T-helper 1 cell treated with Interleukin-12 subunit alpha and Interleukin-12 subunit beta and Interleukin-4 antibody, amounts not matched to agents 30 ng/mL and 1 ng/mL, for 36 hours (primary cell): ENCODE data around the gene IGFBP6. TPM values are rescaled to one million over a fixed set of nuclear protein-coding genes. Genes with fewer than 3 reads are reported as not detected.
"Not testable (repeated sequence)": the region's sequence is repeated elsewhere in the genome, so short reads cannot be mapped to it uniquely, and the experiment has no call there.

Experiments used
- intact Hi-C: fragments of 100-400 bp; cut with micrococcal nuclease; formaldehyde crosslinking; loops from one replicate; pipeline ENCODE4 v1.15.1; 2024
- total RNA-seq: library from RNA; stranded (reverse); gene quantifications from 2 replicates; pipeline ENCODE4 v1.2.3, GENCODE V29; 2022

The IGFBP6 gene
- total RNA-seq, 1 donor from 2014 or later = not detected

GRCh38 chr12:53094796-53095595 is 2.5 kb upstream of the IGFBP6 start:
- intact Hi-C loops = loop anchor here (5.0 kb wide), 1 partner anchor 208 kb away; no protein-coding TSS in a partner anchor

- intact Hi-C loops = loop anchor here (5.0 kb wide), 1 partner anchor 208 kb away; no protein-coding TSS in a partner anchor
Measured at GRCh38 chr12:53095596-53095895, 1.9 kb upstream of the IGFBP6 start.

DNA sequence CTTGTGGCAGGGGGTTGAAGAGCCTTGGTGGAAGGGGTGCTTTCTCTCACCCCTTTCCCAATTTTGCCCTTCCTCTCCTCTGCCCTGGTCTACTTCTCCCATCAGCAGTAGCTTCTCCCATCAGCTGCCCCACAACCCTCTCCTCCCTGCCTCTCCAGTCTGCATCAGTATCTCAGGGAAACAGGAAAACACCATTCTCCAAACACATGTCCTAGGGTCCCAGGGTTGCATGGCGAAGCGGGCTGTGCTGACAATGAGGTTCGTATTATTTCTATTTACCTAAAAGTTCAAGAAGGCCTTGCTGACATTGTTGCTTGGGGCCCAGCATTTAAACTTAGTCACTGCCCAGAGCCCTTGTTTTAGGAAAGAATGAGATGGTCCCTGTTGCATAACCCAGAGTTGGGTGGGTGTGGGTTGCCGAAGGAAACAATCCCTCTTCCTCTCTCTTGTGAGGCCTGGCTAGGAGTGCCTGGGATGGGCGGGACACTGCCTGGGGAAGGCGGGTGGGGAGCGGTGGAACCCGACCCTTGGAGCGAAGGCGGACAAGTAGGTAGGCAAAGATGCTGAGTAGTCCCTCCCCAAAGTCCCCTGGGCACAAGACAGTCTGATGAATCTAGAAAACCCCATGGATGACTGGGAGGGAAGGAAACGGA is 1.3 kb upstream of the IGFBP6 start:
- intact Hi-C loops = loop anchor here (5.0 kb wide), 1 partner anchor 209 kb away; no protein-coding TSS in a partner anchor

- intact Hi-C loops = loop anchor here (5.0 kb wide), 1 partner anchor 209 kb away; no protein-coding TSS in a partner anchor
Measured at GRCh38 chr12:53096759-53097158, 708 bp upstream of the IGFBP6 start.

DNA sequence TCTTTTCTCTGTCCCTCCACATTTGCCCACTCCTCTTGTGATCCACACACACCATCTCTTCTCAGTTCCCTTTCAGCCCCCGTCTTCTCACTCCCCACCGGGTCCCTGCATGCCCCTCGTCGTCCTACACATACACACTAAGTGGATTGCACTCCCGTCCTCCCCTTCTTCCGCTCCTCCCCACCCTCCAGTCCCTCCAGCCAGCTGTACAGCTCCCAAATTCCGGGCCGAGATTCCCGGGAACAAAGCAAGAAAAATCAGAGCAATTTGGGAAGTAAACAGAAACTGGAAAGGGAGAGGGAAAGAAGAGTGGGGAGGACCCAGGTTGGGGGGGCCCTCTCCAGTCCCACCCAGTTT is 282 bp upstream of the IGFBP6 start:
- intact Hi-C loops = loop anchor here (5.0 kb wide), 1 partner anchor 210 kb away; no protein-coding TSS in a partner anchor

DNA sequence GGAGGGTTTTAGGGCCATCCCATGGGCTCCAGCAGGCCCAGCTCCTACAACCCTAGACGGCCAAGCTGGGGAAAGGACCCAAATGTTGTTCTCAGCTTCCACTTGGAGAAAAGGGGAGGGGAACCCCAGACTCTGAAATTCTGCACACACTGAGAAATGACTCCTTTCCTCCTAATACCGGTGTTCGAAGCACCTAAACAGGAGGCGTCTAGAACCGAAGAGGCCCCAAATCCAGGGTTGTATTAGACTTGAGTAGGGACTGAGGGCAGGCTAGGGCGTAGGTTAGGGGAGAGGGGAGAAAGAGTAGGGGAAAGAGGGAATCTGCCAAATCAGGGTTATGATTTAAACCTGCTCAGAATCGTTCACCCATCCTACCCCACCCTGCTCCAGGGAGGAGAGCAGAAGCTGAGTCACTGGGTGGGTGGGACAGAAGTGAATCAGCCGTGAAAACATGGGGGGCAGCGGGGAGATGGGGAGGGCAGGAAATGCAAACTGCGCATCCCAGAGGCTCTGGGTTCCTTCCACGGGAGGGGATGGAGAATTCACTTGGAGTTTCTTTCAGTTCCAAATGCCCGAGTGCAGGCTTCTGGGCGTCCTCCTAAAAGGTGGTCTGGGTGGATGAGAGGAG is 1.0 kb downstream of the IGFBP6 start:
- intact Hi-C loops = loop anchor here (5.0 kb wide), 1 partner anchor 211 kb away; no protein-coding TSS in a partner anchor

DNA sequence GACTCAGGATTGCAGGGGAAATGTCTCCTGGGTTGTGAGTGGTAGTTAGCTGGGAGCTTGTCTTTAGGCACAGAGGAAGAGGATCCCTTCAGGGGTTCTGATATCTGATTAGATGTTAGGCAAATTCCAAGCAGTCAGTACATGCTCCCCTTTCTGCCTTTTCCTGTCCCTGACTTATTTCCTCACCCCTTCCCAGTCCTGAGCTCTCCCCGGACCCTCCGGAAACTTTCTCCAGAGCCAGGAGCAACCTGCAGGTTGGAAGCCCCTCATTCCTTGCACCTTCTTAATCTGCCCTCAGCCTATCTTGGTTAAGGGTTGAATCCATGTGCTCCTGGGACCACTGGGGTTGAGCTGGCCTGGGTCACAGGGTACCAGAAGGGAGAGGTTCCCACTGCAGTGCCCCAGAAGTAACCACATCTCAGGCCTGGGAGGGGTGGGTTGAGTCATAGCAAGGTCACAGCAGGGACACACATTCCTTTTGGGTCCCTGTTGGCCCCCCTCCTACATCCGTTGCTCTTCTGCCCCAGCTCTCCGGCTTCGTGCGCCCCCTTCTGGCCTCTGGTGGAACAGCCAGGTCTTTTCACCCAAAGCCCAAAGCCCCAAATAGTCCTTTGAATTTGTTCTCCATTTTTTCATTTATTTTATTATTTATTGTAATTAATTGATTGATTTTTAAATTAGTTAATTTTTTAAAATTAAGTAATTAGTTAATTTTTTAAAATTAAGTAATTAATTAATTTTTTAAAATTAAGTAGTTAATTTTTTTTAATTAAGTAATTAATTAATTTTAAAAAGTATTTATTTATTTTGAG is 1.8 kb downstream of the IGFBP6 start:
- intact Hi-C loops = loop anchor here (1.0 to 5.0 kb wide), 5 partner anchors 20 to 212 kb away; partner anchors contain the start of gene SPRYD3

DNA sequence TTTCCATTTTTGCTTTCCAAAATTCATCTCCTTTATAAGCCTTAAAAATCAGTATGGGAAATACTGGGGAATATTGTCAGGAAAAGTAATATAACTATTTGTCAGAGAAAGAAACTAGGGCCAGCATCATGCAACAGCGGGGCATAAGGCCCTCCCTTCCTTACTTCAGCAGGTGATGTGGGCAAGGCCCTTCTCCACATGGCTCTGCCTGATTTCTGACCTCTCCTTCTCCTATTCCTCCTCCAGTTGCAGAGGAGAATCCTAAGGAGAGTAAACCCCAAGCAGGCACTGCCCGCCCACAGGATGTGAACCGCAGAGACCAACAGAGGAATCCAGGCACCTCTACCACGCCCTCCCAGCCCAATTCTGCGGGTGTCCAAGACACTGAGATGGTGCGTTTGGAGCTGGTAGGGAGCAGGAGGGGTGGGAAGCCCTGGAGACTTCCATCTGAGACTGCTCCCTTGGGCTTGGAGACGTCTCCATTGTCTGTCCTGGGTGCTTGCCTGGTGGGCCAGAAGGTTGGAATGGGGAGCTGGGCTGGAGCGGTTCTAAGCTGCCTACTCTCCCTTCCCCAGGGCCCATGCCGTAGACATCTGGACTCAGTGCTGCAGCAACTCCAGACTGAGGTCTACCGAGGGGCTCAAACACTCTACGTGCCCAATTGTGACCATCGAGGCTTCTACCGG is 3.1 kb downstream of the IGFBP6 start:
- intact Hi-C loops = no loop called here

DNA sequence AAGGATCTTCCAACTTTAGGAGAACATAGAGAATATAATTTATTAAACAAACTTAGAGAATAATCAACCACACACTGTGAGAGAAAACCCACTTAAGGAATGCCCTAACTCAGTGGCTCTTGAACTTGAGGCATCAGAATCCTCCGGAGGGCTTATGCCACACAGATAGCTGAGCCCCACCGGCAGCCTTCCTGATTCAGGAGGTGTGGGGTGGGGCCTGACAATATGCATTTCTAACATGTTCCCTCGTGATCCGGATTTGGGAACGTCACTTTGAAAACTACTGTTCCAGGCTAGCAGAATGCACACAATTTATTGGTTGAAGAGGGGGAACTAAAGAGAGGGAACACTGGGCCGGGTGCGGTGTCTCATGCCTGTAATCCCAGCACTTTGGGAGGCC is 3.8 kb downstream of the IGFBP6 start:
- intact Hi-C loops = no loop called here

- intact Hi-C loops = no loop called here
Measured at GRCh38 chr12:53101931-53102781, 4.7 kb downstream of the IGFBP6 start.

DNA sequence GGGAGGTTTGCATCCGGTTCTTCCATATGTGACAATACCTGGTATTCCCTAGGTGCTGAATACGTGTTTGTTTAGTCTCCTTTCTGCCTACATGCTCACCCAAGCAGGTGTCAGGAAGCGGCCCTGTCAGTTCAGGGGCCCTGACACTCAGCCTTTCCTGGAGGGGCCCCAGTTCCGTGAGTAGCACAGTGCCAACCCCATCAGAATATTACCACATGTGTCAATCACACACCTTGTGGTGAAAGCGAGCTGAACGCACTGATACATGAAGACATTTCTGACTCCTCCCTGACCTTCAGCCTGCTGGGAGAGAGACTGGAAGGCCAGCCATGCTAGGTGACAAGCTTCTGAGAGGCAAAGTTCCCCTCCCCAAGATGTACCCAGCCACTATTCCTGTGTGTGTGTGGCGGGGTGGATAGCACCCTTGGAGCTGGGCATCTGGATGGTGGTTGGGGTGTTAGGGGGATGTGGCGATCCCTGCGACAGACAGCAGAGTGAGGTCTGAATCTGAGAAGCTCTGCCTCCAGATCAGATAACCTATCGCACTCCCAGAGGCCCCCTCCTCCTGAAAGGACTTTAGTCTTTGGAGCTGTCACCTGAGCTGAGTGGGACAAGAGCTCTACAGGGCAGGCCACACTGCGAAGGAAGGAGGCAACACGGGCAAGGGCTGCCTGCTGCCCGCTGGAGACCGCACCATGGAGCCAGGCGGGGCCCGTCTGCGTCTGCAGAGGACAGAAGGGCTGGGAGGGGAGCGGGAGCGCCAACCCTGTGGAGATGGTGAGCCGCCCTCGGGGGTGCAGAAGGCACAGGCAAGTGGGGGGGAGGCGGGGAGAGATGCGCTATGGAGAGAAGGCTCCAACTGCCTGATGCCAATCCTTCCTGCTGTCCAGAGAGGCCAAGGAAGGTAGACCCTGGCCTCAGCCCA is 5.7 kb downstream of the IGFBP6 start, which contains the start of gene SOAT2:
Gene SOAT2 (plus strand): TSS at position 604 of the 925 bp plus-strand sequence. CDS start 92 bp downstream, at position 696.
- intact Hi-C loops = no loop called here

DNA sequence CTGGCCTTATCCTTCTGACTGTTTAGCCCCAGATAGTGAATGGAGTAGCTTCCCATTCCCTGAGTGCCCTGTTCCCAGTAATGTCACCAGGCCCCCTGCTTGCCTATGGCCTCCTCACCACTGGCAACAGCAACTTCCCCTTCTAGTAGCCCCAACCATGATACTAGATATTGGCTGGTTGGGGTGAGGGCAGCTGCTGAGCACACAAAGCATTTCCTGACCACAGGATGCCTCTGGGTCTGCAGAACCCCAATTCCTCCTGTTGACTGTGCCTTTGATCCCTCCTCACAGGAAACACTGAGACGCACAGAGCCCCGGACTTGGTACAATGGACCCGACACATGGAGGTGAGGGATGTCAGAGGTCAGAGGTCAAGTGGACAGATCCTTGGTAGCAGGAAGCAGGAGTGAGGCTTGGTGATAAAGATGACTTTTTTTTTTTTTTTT is 6.4 kb downstream of the IGFBP6 start:
- intact Hi-C loops = no loop called here

GRCh38 chr12:53105256-53105655 is 7.8 kb downstream of the IGFBP6 start:
- intact Hi-C loops = no loop called here

- intact Hi-C loops = no loop called here
Measured at GRCh38 chr12:53105712-53106439, 8.4 kb downstream of the IGFBP6 start.

GRCh38 chr12:53107122-53107521 is 9.7 kb downstream of the IGFBP6 start:
- intact Hi-C loops = no loop called here

- intact Hi-C loops = not testable (repeated sequence)
Measured at GRCh38 chr12:53112431-53112830, 15.0 kb downstream of the IGFBP6 start.

- intact Hi-C loops = no loop called here
Measured at GRCh38 chr12:53113136-53113705, 15.8 kb downstream of the IGFBP6 start.
